Suprapubic skin (tissue), 4 donors: ENCODE results near the gene PNRC2. TPM values are rescaled to one million over a fixed set of nuclear protein-coding genes. Genes with fewer than 3 reads are reported as not detected.
A peak's percentile ranks its signal among the peaks of the same experiment; 100 is the strongest.

Experiments
- DNase-seq, 2 donors: peaks; one replicate each; pipeline ENCODE4 v3.0.0-alpha.2; 2019; ENCODE audit warnings: low spot score in 2 of 2
- H3K27ac ChIP-seq: fragments of 200-600 bp; sonication (generic); one replicate; pipeline ENCODE4 v1.5.1; 2019
- H3K27me3 ChIP-seq: fragments of 200-600 bp; sonication (generic); one replicate; pipeline ENCODE4 v1.5.1; 2019
- H3K36me3 ChIP-seq: fragments of 200-600 bp; sonication (generic); one replicate; pipeline ENCODE4 v1.5.1; 2019
- H3K4me1 ChIP-seq: fragments of 200-600 bp; sonication (generic); one replicate; pipeline ENCODE4 v1.5.1; 2019
- H3K4me3 ChIP-seq: fragments of 200-600 bp; sonication (generic); one replicate; pipeline ENCODE4 v1.5.1; 2019; ENCODE audit warnings: mild to moderate bottlenecking
- H3K9me3 ChIP-seq: fragments of 200-600 bp; sonication (generic); one replicate; pipeline ENCODE4 v1.5.1; 2019
- EP300 ChIP-seq: sonication (generic); formaldehyde crosslinking; IDR thresholded peaks from one replicate; pipeline ENCODE4 v1.6.1; 2017; ENCODE audit warnings: antibody characterized with exemption
- POLR2A ChIP-seq, 2 donors: fragments of 450-650 bp; IDR thresholded peaks; one replicate each; pipeline ENCODE4 v1.6.1; 2017; ENCODE audit warnings: antibody characterized with exemption in 2 of 2, mild to moderate bottlenecking in 2 of 2, moderate library complexity in 2 of 2
- POLR2AphosphoS5 ChIP-seq, 3 donors: sonication (generic); formaldehyde crosslinking; IDR thresholded peaks; one replicate each; pipeline ENCODE4 v1.6.1; 2017; ENCODE audit warnings: antibody characterized with exemption in 3 of 3
- WGBS: methylation state at CpG from one replicate; pipeline ENCODE4 v1.1.5; 2018; 5-methylcytosine and 5-hydroxymethylcytosine counted together
- total RNA-seq, 4 donors: library from RNA; depleted of rRNA; stranded (reverse); fragments of >200 nt; gene quantifications; one replicate each; pipeline ENCODE4 v1.1.0, GENCODE V29; 2016
- TF ChIP-seq, protein P1 (sequence below), 2 donors: fragments of 200-600 bp in 1 of 2; fragments of 450-650 bp in 1 of 2; sonication (generic) in 1 of 2; IDR thresholded peaks; one replicate each; pipeline ENCODE4 v1.5.1; 2016 to 2019; ENCODE audit warnings: antibody characterized with exemption in 2 of 2, mild to moderate bottlenecking in 1 of 2, moderate library complexity in 1 of 2

The PNRC2 gene
- total RNA-seq, 4 donors from 2014 or later = 80.4 to 101 (median 87.9) TPM

DNA sequence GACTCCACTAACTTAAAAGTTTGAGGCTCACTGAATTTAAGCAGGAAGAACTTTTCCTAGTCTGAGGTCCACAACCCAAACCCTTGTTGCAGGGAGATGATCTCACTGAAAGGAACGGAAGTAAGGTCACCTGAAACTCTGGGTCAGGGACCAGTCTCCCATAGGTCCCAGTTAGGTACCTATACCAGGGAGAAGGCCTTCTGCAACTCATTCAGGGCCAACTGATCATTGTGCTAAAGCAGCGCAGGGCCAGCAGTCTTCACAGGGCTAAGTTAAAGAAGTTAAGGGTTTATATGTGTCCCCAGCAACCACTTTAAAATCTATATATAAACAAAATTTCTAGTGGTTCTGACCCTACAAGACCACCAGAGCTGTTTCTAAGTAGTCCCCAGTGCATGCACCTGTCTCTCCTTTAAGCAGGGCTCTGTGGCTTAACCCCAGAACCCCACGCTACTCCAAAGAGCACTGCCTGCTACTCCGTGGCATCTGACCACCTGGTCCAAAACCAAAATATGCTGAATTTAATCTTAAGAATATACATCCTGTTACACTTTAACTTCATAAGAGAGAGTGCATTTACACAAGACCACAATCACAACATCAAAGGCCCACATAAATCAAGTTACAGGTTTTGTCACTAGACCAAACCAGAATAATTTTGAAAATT, 17.7 kb downstream of the PNRC2 start:
- H3K4me1 ChIP-seq = peaks cover 61% of the 10 kb centered on the region
- no peak for DNase-seq
- H3K4me3 ChIP-seq = peak overlapping the region; percentile 90
- H3K27ac ChIP-seq = no peak overlapping the region
- no peaks in the 10 kb centered on the region for H3K9me3 ChIP-seq
- TF ChIP-seq POLR2AphosphoS5 (IDR thresholded peaks at IDR 0.05) = no peak
- 53% methylated on average over 4 of the region's 4 CpGs for WGBS
- no peaks in the 10 kb centered on the region for H3K27me3 ChIP-seq
- peaks cover 13% of the 10 kb centered on the region for H3K36me3 ChIP-seq

DNA sequence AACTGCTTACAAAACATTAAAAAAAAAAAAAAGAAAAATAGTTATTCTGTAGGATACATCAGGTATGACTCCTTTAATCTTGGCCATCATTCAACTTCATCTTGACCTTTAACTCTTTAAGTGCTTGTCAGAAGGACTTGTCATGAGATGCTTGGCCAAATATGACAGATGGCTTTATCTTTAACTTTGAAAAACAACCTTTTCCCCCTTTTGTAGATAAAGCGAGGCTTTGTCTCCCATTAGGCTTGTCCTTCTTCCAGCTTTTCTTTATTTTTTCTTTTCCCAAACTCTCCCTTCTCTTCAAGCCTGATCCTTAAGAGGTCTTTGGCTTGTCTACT, 18.2 kb downstream of the PNRC2 start:
- H3K27ac ChIP-seq = no peak overlapping the region
- TF ChIP-seq EP300 (no peak), POLR2A (IDR thresholded peaks at IDR 0.05) (no peak), POLR2AphosphoS5 (IDR thresholded peaks at IDR 0.05) (no peak)
- TF ChIP-seq, protein P1, sequence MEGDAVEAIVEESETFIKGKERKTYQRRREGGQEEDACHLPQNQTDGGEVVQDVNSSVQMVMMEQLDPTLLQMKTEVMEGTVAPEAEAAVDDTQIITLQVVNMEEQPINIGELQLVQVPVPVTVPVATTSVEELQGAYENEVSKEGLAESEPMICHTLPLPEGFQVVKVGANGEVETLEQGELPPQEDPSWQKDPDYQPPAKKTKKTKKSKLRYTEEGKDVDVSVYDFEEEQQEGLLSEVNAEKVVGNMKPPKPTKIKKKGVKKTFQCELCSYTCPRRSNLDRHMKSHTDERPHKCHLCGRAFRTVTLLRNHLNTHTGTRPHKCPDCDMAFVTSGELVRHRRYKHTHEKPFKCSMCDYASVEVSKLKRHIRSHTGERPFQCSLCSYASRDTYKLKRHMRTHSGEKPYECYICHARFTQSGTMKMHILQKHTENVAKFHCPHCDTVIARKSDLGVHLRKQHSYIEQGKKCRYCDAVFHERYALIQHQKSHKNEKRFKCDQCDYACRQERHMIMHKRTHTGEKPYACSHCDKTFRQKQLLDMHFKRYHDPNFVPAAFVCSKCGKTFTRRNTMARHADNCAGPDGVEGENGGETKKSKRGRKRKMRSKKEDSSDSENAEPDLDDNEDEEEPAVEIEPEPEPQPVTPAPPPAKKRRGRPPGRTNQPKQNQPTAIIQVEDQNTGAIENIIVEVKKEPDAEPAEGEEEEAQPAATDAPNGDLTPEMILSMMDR (IDR thresholded peaks at IDR 0.05) = no peak
- peak overlapping the region; percentile 90 for H3K4me3 ChIP-seq
- peaks cover 61% of the 10 kb centered on the region for H3K4me1 ChIP-seq
- DNase-seq = no peak
- H3K9me3 ChIP-seq = no peaks in the 10 kb centered on the region
- peaks cover 8% of the 10 kb centered on the region for H3K36me3 ChIP-seq
- no peaks in the 10 kb centered on the region for H3K27me3 ChIP-seq
- WGBS = 77% methylated on average over 1 of the region's 1 CpG

DNA sequence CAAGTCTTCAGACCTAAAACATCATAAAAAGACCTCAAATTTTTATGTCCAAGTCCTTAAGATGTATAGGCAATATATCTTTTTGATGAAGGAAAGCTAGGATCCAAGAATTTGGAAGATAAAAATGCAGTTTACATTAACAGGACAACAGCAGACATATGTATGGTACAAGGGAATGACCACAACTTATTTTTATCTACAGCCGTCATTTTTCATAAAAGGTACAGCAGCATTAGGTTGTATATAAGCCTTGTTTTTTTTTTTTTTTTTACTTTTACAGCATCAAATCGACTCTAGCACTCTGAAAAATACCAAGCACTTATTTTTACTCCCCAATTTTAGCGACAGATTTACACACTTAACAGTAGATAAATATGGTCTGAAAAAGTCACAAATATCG, 19.2 kb downstream of the PNRC2 start:
- TF ChIP-seq POLR2A (IDR thresholded peaks at IDR 0.05) (no peak), POLR2AphosphoS5 (IDR thresholded peaks at IDR 0.05) (no peak)
- Histone ChIP-seq H3K9me3 (no peaks in the 10 kb centered on the region), H3K36me3 (peaks cover 2% of the 10 kb centered on the region), H3K27ac (no peak overlapping the region), H3K4me3 (peak overlapping the region; percentile 90), H3K27me3 (no peaks in the 10 kb centered on the region), H3K4me1 (peaks cover 61% of the 10 kb centered on the region)
- WGBS = 1% methylated on average over 4 of the region's 4 CpGs
- no peak for DNase-seq

DNA sequence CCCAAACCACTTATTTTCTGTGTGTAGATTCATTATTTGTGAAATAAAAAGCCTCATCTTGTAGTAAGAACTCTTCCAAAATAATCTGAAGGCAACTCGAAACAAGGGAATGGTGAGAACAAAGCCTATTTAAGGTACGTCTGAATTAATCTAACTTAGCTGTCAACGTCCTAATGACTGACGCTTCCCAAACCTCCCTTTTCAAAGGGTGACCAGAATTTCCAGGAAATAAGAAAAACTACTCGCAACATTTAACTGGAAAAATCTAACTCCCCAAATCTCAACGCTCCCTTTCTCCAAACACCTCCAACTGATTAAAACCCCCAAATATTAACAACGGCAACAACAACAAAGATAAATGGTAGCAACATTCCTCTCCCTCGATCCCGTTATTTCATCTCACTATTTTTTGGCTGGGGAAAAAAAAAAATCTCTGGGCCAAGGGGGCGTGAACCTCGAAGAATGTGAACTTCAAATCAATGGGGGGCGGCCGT, 19.8 kb downstream of the PNRC2 start:
- WGBS = under 1% methylated on average over 13 of the region's 13 CpGs
- H3K36me3 ChIP-seq = no peaks in the 10 kb centered on the region
- H3K4me1 ChIP-seq = peaks cover 58% of the 10 kb centered on the region
- H3K9me3 ChIP-seq = no peaks in the 10 kb centered on the region
- no peak for DNase-seq
- no peaks in the 10 kb centered on the region for H3K27me3 ChIP-seq
- peak overlapping the region; percentile 90 for H3K4me3 ChIP-seq
- H3K27ac ChIP-seq = peak overlapping the region; percentile 99
- no peak for TF ChIP-seq EP300
- no peak for TF ChIP-seq POLR2A (IDR thresholded peaks at IDR 0.05)
- TF ChIP-seq, protein P1 (IDR thresholded peaks at IDR 0.05) = no peak
- TF ChIP-seq POLR2AphosphoS5 (IDR thresholded peaks at IDR 0.05) = no peak

DNA sequence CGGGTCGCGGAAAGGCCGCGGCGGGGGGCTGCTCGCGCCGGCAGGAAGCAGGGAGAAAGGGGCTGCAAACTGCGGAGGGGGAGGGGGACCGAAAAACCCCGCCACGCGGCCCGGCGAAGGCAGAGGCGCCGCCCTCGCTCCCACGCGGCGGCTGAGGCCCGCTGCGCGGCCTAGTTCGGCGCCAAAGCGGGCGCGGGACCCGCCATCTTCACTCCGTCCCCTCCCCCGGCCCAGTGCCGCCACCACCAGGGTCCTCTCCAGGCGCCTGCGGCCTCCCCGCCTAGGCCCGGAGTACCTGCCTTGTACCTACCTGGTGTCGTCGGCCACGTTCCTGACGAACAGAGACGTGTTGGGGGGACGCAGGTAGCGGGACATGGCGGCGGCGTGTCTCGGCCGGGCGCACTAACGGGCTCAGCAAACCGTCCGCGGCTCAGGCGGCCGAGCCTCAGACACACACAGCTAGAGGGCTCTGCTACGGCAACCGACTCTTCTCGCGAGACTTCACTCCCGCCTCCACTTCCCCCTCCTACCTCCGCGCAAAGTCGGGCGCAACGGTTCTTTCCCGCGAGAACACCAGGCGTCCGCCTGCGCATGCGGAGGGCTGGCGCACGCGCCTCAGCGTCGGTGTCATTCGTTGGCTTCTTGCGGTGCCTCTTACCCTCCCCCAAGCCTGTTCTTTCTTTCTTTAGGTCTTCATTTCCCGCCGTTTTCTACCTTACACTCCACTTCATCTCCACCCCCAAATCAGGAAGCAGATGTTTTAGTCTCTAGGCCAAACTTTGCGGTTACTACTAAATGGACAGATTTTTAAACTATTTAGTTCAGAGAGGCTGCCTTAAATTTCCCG, 20.5 kb downstream of the PNRC2 start, which contains the start of gene SRSF10:
Gene SRSF10 (minus strand): TSS at position 447 of the 847 bp plus-strand sequence. CDS start 72 bp downstream, at position 375.
- Histone ChIP-seq H3K27ac (peak within 1 kb of the TSS; percentile 99), H3K27me3 (no peaks in the 10 kb centered on the region), H3K4me1 (peaks cover 64% of the 10 kb centered on the region), H3K4me3 (peak within 1 kb of the TSS; percentile 90), H3K36me3 (no peaks in the 10 kb centered on the region), H3K9me3 (no peaks in the 10 kb centered on the region)
- WGBS = under 1% methylated on average over 66 of the region's 84 CpGs
- DNase-seq = peak; percentile 99
- TF ChIP-seq, protein P1 (IDR thresholded peaks at IDR 0.05) = peak in 1 of 2 donors; percentile 40
- TF ChIP-seq EP300 = no peak
- peak; percentile 94 to 99 for TF ChIP-seq POLR2A (IDR thresholded peaks at IDR 0.05)
- peak; percentile 90 to 98 (median 97) for TF ChIP-seq POLR2AphosphoS5 (IDR thresholded peaks at IDR 0.05)

DNA sequence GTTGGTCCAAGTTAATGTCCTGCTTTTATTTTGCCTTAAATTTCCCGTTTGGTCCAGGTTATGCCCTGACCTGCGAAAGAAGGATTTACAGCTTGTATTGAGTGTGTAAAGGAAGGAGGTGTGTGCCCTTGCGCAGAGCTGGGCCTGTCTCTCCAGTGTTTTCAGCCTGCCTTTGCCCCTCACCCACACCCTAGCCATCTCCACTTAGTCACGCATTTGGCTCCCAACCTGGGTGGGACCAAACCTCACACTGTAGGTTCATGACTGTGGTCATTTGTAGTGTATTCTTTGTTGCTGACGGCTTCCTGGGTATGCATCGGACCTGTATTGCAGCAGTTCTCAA, 21.1 kb downstream of the PNRC2 start:
- Histone ChIP-seq H3K36me3 (no peaks in the 10 kb centered on the region), H3K4me3 (peak overlapping the region; percentile 90), H3K27ac (peak overlapping the region; percentile 99), H3K27me3 (no peaks in the 10 kb centered on the region), H3K4me1 (peaks cover 59% of the 10 kb centered on the region), H3K9me3 (no peaks in the 10 kb centered on the region)
- peak in 1 of 2 donors; percentile 70 for DNase-seq
- WGBS = 47% methylated on average over 6 of the region's 6 CpGs
- no peak for TF ChIP-seq EP300
- no peak for TF ChIP-seq POLR2A (IDR thresholded peaks at IDR 0.05)
- no peak for TF ChIP-seq POLR2AphosphoS5 (IDR thresholded peaks at IDR 0.05)
- TF ChIP-seq, protein P1 (IDR thresholded peaks at IDR 0.05) = no peak
